Fibroblast of mammary gland (primary cell): Measurements from ENCODE around the gene STXBP5.

Experiments used
- DNase-seq: peaks from one replicate; pipeline ENCODE4 v3.0.0-alpha.2; 2010; ENCODE audit warnings: low read depth
- H3K4me3 ChIP-seq: 2 replicates; pipeline ENCODE4 v1.5.1; 2011; ENCODE audit warnings: low read depth, mild to moderate bottlenecking, low read length, moderate library complexity; ENCODE audit not compliant: control insufficient read depth
- TF ChIP-seq, protein P1 (sequence below): conservative IDR thresholded peaks from 2 replicates; pipeline ENCODE4 v1.5.1; 2011; ENCODE audit warnings: low read depth, low read length, inconsistent platforms; ENCODE audit not compliant: control insufficient read depth, insufficient read depth

The STXBP5 gene

DNA sequence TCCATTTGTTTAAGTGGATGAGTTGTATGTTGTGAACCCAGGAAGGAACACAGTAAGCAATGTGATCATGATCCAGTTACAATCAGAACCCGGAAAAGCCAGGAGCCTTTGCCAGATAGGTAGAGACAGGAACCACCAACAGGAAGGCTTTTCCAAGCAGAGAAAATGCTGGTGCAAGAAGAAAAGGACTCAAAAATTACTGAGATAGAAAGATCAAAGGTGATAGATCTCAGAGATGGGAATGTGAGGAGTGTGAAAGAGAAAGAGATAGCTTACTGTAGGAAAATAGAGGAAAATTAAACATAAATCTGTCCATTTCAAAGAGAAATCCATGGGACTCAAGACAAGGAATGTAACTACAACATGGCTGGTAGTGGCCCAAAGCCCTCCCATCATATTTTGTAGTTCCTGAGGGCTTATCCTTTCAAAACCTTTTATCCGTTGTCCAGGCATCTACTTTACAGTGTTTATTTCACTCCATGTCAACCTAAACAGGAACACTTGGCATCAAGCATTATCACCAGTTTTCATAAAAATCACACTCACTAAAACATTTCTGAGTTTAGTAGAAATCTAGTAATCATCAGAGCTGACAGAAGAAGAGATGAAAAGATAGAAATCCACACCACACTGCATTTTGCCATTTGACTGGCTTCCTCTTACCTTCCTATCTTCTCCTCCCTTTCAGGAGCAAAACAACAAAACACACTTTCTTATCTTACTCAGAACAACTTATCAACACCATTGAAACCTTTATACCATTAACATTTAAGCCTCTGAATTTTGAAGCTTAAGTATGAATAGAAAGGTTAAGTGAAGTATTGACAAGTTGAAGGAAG is 44.5 kb upstream of the STXBP5 start:
- no peak overlapping the region for H3K4me3 ChIP-seq
- no peak for DNase-seq
- TF ChIP-seq, protein P1, sequence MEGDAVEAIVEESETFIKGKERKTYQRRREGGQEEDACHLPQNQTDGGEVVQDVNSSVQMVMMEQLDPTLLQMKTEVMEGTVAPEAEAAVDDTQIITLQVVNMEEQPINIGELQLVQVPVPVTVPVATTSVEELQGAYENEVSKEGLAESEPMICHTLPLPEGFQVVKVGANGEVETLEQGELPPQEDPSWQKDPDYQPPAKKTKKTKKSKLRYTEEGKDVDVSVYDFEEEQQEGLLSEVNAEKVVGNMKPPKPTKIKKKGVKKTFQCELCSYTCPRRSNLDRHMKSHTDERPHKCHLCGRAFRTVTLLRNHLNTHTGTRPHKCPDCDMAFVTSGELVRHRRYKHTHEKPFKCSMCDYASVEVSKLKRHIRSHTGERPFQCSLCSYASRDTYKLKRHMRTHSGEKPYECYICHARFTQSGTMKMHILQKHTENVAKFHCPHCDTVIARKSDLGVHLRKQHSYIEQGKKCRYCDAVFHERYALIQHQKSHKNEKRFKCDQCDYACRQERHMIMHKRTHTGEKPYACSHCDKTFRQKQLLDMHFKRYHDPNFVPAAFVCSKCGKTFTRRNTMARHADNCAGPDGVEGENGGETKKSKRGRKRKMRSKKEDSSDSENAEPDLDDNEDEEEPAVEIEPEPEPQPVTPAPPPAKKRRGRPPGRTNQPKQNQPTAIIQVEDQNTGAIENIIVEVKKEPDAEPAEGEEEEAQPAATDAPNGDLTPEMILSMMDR = no peak

DNA sequence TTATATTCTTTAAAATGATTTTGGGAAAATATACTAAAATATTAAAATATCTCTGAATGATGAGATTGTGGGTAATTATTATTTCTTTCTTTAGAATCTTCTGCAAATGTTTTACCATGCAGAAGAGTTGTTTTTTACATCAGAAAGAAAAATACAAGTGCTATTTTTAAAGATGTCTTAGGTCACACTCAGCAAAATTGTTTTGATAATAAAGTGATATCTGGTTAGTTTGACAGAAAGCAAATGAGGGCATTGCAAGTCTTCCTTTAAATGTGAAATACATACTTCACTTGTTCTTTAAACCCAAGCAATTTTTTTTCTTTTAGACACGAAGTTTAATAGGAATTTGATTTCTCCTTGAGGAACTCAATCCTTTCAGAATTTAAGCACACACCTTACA is 43.6 kb upstream of the STXBP5 start:
- no peak for DNase-seq
- TF ChIP-seq, protein P1 = no peak
- H3K4me3 ChIP-seq = no peak overlapping the region

GRCh38 chr6:147161253-147161973 is 42.8 kb upstream of the STXBP5 start:
- no peak overlapping the region for H3K4me3 ChIP-seq
- DNase-seq = no peak
- TF ChIP-seq, protein P1 = no peak

GRCh38 chr6:147161974-147162495 is 42.2 kb upstream of the STXBP5 start:
- TF ChIP-seq, protein P1 = no peak
- peak; percentile 92 for DNase-seq
- no peak overlapping the region for H3K4me3 ChIP-seq

DNA sequence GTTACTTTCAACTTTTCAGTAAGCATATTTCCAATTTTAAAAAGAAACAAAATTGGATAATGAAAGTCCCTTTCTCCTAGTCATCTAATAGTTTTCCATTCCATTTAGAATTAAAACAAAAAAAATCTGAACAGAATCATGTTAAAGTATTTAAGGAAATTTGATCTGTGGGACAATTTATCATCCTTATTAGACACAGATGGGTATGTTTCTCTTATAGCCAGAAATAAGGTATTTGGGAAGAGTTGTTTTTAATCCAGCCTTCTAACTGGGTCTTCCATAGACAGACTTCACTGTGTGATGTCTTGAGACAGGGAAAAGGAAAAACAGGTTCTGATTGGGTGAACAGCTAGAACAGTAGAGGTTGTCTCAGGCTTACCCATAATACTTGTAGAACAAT is 39.5 kb upstream of the STXBP5 start:
- TF ChIP-seq, protein P1 = no peak
- no peak overlapping the region for H3K4me3 ChIP-seq
- peak; percentile 34 for DNase-seq

DNA sequence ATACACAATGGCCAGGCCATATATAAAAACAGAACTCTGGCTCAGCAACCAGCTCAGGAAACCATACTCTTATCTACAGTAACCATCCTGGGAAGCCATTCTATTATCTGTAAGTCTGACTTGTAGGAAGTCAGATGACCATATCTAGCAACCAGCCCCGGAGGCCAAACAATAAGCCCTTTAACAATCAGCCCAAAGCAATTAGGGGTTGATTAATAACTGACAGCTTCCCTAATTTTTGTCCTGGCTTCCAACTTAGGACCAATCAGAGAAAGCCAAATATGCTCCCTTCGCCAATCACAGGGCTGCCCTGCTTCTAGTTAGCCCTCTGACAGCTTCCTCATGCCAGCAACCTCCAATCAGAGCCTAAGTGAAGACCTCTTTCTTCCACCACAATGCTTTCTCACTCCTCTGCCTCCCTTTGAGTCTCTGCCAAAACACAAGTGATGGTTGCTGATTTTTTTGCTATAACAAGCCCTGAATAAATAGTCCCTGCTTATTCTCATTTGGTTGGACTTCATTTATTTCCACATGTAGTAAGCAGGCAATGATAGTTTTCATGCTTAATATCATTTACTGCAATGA is 37.8 kb upstream of the STXBP5 start:
- TF ChIP-seq, protein P1 = no peak
- DNase-seq = peak; percentile 52
- no peak overlapping the region for H3K4me3 ChIP-seq
